NCI-H774 (cell line): Measurements from ENCODE around the gene CCSER1.

Source experiments
- DNase-seq: peaks from one replicate; lab custom pipeline; 2025; lab: John Stamatoyannopoulos, UW

Gene CCSER1

DNA sequence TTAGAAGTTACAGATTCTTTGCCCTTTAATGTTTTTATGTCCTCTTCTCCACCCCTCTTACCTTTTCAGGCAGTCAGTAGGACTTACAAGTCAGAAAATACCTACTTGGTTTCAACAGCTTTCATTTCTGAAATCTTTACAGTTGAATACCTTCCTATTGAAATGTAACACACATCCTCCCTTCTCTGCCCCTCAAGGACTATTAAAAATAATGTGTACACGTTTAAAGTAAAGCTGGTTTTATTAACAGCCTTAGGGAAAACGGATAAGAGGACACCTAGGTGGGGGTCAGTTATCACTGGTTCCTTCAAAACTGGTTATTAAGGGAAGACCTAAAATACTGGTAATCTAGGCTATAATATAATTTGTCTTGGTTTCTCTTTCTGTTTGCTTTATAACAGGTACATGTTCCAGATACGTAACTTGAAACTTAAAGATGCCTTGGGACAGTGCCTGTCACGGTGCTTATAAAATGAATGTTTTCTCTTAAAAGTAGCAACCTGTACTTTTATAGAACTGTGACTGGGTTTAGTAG is 1.8 kb downstream of the CCSER1 start:
- no peak for DNase-seq

DNA sequence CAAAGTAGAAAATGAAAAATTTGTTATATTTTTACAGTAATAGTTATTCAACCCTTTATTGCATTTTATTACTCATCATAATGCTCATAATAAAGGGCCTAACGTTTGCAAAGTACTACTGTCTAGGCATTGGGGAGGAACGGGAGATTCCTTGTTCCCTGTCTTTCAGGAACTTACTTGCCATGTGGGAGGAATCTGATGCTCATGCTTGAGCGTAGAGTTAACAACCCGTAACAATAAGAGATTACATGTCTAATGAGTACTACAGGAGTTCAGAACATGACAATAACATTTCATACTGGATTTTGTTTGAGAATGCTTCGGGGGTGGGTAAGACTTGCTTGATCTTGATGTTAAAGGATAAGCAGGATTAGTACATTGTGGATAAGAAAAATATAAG is 2.9 kb downstream of the CCSER1 start:
- no peak for DNase-seq

DNA sequence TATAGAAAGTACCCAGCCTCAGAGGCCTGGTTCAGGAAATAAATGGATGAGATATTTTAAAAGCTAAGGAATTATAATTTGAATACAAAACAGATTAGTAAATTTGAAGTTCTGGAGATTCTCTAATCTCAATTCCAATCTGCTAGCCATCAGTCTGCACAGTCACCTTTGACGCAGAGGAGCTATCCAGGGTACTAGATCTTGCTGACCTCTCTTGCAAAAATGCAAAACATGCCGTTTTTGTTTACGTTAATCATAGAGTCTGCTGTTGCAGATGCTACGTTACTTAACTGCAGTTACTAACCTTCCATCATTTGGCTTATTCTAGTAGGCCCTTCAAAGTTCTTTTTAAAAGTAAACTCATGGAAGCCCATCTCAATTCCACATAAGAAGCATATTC is 10.4 kb downstream of the CCSER1 start:
- DNase-seq: no peak

DNA sequence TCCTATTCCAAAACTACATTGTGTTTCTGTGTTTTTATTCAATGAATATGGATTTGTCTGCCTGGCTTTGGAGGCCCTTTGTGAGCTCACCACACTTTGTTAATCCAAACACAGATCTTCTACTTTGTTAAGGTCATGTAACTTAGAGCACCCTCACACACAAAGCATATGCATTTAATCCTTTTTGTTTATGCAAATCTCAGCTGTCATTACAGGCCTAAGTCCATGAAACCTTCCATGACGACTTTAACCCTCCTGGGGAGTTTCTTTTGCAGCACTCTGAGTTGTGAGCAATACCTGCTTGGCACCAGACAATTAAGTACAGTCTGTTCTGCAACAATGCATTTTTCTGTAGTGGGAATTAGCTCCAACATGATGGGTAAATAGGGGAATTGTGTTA is 14.9 kb downstream of the CCSER1 start:
- DNase-seq: no peak

DNA sequence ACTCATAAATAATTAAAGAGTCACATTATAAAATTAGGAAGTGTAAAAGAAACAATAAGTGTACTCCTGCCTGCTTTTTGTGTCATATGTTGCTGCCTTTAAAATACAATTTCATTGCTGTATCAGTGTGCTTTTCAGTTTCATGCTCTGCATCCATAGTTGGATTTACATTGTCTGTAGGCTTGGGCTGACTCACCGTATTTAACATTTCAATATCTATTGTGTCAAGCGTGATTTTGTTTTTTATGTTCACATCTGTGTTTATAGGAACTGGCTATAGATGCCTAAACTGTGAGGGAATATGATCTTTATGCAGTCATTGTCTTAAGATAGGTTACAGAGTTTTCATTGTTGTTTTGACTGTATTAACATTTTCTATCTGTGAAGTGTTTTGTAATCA is 18.1 kb downstream of the CCSER1 start:
- DNase-seq: no peak

- DNase-seq: no peak
Observed at GRCh38 chr4:90146306-90146705, 19.1 kb downstream of the CCSER1 start.

DNA sequence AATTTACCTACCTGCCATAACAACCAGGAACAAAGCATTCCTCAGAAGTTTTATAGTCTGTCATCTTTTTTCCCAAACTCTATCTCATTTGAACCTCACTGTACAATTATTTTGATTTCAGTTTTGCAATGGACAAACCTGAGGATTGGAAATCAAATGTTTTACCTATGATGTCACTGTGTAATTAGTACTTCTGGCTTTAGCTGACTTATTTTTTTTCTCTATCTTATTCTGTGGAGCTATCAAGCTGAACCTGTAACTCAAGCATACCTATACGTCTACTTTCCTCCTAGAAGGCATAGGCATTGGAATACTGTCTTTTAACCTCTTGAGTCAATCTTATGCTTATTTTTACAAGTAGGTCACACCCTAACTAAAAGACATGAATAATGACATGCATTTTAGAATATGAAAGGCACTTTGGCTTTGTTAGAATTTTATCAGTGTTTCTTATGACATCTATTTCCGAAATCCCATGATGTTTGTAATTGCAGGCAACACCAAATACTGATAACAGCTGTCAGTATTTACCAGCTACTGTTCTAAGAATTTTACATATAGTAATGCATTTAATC is 21.5 kb downstream of the CCSER1 start:
- no peak for DNase-seq

GRCh38 chr4:90152024-90152423 is 24.8 kb downstream of the CCSER1 start:
- no peak for DNase-seq

DNA sequence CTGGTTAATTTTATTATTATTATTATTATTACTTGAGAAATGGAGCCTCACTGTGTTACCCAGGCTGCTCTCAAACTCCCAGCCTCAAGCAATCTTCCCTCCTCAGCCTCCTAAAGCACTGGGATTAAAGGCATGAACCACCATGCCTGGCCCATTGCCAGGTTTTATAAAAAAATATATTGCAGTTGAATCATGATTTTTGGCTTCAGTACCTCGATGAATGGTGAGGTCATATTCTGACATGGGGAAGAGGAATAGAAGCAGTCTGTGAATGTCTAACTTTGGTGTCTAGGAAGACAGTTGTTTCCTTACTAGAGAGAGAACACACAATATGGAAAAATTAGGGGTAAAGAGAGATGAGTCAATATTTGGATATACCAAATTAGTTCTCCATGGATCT is 32.0 kb downstream of the CCSER1 start:
- DNase-seq: no peak

DNA sequence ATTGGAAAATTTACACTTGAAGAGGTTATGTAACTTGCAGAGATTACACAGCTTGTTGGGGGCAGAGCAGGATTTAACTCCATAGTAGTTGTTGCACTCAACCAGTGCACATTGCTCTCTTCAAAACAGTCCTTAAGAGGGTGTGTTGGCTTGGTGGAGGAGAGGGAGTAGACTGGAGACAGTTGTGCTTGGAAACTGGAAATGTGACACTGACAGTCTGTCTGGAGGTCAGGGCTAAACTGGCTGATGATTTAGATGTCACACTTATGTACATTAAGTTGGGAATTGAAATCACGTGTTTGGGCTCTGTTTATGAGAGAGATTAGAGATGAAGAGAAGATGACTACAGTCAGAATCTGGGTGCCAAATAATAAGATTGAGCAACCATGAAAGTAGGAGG is 32.9 kb downstream of the CCSER1 start:
- DNase-seq: no peak

- no peak for DNase-seq
Observed at GRCh38 chr4:90162566-90162965, 35.4 kb downstream of the CCSER1 start.

DNA sequence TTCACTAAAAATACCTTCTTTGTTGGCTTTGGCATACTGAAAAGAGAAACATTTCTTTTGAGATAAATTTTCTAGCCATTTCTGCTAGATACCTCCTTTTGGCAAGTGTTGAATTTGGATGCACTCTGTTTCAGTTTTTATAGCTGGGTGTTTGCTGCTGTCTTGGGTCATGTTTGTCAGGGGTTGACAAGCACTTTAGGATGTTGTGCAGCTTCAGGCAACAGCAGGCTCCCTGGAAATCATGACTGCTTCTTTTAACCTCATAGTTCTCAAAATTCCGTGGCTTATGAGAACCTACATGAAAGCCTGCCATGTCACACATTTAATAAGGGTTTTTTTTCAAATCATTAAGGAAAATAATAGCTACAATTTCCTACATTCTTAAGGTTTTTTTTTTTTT is 36.7 kb downstream of the CCSER1 start:
- no peak for DNase-seq

DNA sequence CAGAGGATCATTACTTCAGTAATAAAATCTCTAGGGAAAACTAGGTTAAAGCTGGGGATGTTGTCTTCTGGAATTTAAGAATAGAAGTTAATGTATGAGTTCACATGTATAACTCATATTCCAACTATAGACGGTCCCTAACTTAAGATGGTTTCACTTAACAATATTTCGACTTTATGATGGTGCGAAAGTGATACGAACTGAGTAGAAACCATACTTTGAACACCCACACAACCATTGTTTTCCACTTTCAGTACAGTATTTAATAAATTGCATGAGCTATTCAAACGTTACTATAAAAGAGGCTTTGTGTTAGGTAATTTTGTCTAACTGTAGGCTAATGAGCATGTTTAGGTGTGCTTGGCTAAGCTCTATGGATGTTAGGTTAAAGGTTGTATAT is 38.7 kb downstream of the CCSER1 start:
- DNase-seq: no peak

DNA sequence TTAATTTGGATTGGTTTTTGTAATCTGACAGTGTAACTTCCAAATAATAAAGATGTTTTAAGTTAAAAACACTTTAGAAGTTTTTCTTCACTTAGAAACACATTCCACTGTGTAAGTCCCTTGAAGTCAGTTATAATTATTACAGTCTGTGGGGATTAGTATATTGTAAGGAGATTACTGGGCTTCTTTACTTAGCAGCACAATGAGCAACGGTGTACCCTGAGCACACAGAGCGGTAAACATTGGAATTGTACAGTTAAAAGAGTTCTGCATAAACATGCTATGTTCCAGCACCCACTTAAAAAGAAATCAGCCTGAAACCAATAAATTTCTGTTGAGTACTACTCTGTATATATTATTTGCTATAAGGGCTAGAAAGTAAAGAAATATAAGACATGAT is 44.3 kb downstream of the CCSER1 start:
- no peak for DNase-seq

DNA sequence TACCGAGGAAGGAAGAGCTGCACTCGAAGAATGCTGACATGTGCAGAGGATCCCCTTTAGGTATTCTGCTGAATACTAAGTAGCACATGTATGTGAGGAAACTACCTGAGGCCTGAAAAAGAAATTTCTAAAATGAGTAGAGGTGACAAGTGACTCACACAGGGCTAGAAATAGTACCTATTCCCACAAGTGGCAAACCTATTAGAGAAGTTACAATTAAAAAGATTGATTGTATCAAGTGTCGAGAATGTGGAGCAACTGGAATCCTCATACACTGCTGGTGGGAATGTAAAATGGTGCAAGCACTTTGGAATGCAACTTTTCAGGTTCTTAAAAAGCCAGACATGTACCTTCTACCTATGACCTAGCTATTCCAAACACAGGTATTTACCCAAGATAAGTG is 47.4 kb downstream of the CCSER1 start:
- no peak for DNase-seq

- DNase-seq: no peak
Observed at GRCh38 chr4:90181644-90182043, 54.5 kb downstream of the CCSER1 start.

- DNase-seq: no peak
Observed at GRCh38 chr4:90183254-90183653, 56.1 kb downstream of the CCSER1 start.

- DNase-seq: no peak
Observed at GRCh38 chr4:90184560-90184959, 57.4 kb downstream of the CCSER1 start.

GRCh38 chr4:90185416-90185815 is 58.2 kb downstream of the CCSER1 start:
- no peak for DNase-seq

- DNase-seq: no peak
Observed at GRCh38 chr4:90186229-90186628, 59.0 kb downstream of the CCSER1 start.

DNA sequence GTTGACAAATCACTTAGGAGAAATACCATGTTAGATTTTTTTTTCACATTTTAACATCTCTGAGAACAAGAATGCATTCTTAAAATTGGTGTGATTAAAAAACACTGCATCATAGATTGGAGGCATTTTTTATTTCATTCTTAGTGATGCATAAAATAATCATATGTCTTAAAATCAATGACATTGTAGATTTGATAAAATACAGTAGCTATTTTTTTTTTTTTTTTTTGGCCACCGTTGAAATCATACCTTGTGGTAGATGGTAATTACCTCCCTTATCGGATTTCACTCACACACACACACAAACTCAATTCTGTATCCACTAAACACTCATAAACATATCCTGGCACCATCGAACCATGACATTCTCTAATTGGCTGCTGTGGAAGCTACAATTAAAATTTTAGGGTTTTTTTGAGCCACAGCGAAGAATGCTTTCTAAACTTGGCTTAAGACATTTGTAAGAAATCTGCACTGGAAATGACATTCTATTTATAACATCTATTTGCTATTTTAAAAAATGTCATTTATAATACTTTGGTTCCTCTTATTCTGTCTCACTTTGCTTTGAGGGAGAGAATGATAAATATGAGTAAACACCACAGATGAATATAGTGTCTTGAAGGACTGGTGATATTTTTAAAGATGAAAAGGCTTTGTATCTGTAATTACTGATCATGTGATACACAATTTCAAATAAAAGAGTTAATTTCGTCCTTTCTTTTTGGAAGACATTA is 60.1 kb downstream of the CCSER1 start:
- DNase-seq: no peak

DNA sequence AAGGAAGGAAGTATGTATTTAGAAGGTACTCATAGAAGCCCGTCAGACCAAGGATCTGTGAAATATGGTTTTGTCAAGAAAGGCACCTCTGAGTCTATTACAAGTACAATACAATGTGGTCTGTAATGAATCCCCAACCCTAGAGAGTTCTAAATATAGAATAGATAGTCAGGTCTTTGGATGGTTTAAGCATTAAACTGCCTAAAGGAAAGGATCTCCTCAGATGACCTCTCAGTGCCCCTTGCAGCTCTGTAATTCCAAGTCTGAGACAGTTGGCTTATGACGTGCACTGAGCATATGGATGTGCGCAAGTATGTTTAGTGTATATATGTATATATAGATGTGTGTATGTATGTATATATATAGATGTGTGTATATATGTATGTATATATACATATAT is 62.0 kb downstream of the CCSER1 start:
- DNase-seq: no peak

GRCh38 chr4:90189946-90190345 is 62.8 kb downstream of the CCSER1 start:
- DNase-seq: no peak

DNA sequence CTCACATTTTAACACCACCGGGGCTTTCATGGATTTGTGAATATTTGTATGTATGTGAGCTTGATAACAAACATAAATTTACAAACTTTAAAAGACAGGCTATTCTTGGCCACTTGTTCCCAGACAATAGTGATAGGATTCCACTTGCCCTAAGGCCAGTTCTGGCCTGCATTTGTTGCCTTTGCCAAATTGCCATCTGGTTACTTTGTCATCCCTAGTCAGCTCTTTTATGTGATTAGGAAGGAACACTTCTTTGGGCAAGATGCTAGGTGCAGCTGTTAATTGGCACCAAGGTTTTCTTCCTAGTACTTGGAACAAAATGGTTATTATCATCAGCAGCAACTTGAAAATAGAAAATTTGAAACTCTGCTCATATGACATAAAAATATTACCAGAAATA is 63.3 kb downstream of the CCSER1 start:
- DNase-seq: no peak
